ENCODE results near the gene DDR2. TPM values are rescaled to one million over a fixed set of nuclear protein-coding genes. Genes with fewer than 3 reads are reported as not detected.
"Not testable (repeated sequence)": the region's sequence is repeated elsewhere in the genome, so short reads cannot be mapped to it uniquely, and the experiment has no call there.

The DDR2 gene
- polyA plus RNA-seq, 3 donors from 2014 or later: 0.02 to 0.12 TPM; not detected in 1

GRCh38 chr1:162736184-162736583, 103.9 kb downstream of the DDR2 start:
- Mint-ChIP-seq H3K4me3 (no peak overlapping the region), H3K4me1 (no peaks in the 10 kb centered on the region), H3K36me3 (no peaks in the 10 kb centered on the region), H3K27me3 (ENCODE audit: low read depth in 3 of 3) (peaks cover 0 to 2% (median 2%) of the 10 kb centered on the region in 3 donors), H3K9me3 (no peaks in the 10 kb centered on the region), H3K27ac (no peak overlapping the region)
- no peak for DNase-seq

GRCh38 chr1:162736633-162737067, 104.4 kb downstream of the DDR2 start:
- H3K4me3 Mint-ChIP-seq: no peak overlapping the region
- DNase-seq: no peak
- no peaks in the 10 kb centered on the region for H3K4me1 Mint-ChIP-seq
- H3K27me3 Mint-ChIP-seq (ENCODE audit: low read depth in 3 of 3): peaks cover 0 to 2% (median 2%) of the 10 kb centered on the region in 3 donors
- H3K36me3 Mint-ChIP-seq: no peaks in the 10 kb centered on the region
- H3K27ac Mint-ChIP-seq: no peak overlapping the region
- H3K9me3 Mint-ChIP-seq: no peaks in the 10 kb centered on the region

- Mint-ChIP-seq H3K9me3 (no peaks in the 10 kb centered on the region), H3K36me3 (no peaks in the 10 kb centered on the region), H3K27me3 (ENCODE audit: low read depth in 3 of 3) (peaks cover 0 to 4% (median 0%) of the 10 kb centered on the region in 3 donors), H3K27ac (no peak overlapping the region), H3K4me3 (no peak overlapping the region), H3K4me1 (no peaks in the 10 kb centered on the region)
- DNase-seq: no peak
Measured at GRCh38 chr1:162740755-162741154, 108.5 kb downstream of the DDR2 start.

DNA sequence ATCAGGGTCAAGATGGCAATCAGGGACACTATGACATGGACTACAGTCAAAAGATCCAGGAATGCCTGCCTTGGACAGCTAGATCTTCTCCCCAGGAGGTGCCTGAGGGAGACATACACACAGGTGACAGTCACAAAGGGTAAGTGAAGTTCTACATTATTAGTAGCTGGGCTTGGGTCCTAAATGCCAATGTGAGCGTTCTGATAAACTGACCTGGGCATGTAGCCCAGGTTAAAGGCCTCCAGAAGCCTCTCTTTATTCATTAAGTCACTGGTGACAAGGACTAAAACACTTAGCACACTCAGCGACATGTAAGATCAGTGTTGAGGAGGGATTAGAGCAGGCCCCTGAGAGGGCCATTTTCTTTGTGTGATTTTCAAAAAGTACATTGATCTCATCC, 109.3 kb downstream of the DDR2 start:
- H3K4me1 Mint-ChIP-seq: no peaks in the 10 kb centered on the region
- no peak overlapping the region for H3K4me3 Mint-ChIP-seq
- no peaks in the 10 kb centered on the region for H3K36me3 Mint-ChIP-seq
- H3K27me3 Mint-ChIP-seq (ENCODE audit: low read depth in 3 of 3): peaks cover 0 to 2% (median 0%) of the 10 kb centered on the region in 3 donors
- no peak for DNase-seq
- H3K9me3 Mint-ChIP-seq: no peaks in the 10 kb centered on the region
- no peak overlapping the region for H3K27ac Mint-ChIP-seq

- H3K27ac Mint-ChIP-seq; DNase-seq; H3K4me3 Mint-ChIP-seq; H3K4me1 Mint-ChIP-seq; H3K27me3 Mint-ChIP-seq (ENCODE audit: low read depth in 3 of 3); H3K36me3 Mint-ChIP-seq; H3K9me3 Mint-ChIP-seq: not testable (repeated sequence)
Measured at GRCh38 chr1:162746264-162746942, 114.1 kb downstream of the DDR2 start.

GRCh38 chr1:162753001-162753658, 120.9 kb downstream of the DDR2 start:
- H3K27me3 Mint-ChIP-seq (ENCODE audit: low read depth in 3 of 3): peaks cover 0 to 7% (median under 1%) of the 10 kb centered on the region in 3 donors
- no peak for DNase-seq

DNA sequence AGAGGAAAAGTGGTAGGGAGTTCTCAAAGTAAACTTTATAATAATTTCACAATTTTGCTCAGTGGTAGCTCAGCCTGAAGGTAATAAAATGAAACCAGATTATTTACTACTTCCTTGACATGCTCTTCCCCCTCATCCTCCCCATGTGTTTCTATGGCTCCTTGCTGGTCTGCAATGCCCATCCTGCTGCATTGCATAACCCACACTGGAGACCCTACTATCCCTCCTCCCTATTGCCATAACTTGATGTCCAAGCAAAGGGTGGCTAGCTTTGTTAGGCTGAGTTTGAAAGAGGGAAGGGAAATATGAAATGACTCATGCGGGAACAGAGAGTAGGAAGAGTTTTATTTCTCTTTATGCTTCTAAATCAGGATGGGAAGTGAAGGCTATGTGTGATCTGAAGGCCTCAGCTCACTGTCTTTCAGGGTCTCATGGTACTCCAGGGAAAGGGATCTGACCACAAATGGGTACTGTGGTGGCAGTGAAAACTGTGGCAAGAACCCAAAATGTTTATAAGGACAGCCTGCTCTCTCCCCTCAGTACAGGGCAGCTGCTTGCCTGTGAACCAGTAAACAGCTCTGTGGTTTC, 121.8 kb downstream of the DDR2 start:
- DNase-seq: no peak
- H3K9me3 Mint-ChIP-seq: no peaks in the 10 kb centered on the region
- H3K4me1 Mint-ChIP-seq: no peaks in the 10 kb centered on the region
- no peak overlapping the region for H3K4me3 Mint-ChIP-seq
- no peak overlapping the region for H3K27ac Mint-ChIP-seq
- peaks cover 0 to 6% (median 0%) of the 10 kb centered on the region in 3 donors for H3K27me3 Mint-ChIP-seq (ENCODE audit: low read depth in 3 of 3)
- H3K36me3 Mint-ChIP-seq: peaks cover 0 to 4% (median 3%) of the 10 kb centered on the region in 3 donors

More at GRCh38 chr1:162753001-162753658, 120.9 kb downstream of the DDR2 start:
- H3K4me3 Mint-ChIP-seq: no peak overlapping the region
- peaks cover 0 to 4% (median 3%) of the 10 kb centered on the region in 3 donors for H3K36me3 Mint-ChIP-seq
- H3K4me1 Mint-ChIP-seq: no peaks in the 10 kb centered on the region
- H3K27ac Mint-ChIP-seq: no peak overlapping the region
- no peaks in the 10 kb centered on the region for H3K9me3 Mint-ChIP-seq

DNA sequence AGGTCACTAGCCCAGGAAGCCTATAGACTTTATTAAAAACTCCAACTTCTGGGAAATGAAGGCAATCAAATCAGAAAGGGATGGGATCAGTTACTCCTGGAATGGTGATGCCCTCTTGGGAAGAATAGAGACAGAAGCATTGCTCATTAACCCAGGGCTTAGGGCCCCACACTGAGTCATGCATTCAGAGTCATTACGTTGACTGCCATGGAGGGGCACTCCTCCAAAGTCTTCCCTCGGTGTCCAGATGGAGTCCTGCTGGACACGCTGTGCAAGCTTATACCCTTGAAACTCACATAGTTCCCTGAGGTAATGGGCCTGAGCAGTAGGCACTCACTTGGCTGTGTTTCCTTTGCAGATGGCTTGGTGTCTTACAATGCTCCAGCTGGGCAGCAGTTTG, 123.0 kb downstream of the DDR2 start:
- no peak overlapping the region for H3K27ac Mint-ChIP-seq
- H3K4me3 Mint-ChIP-seq: no peak overlapping the region
- H3K4me1 Mint-ChIP-seq: no peaks in the 10 kb centered on the region
- H3K27me3 Mint-ChIP-seq (ENCODE audit: low read depth in 3 of 3): no peaks in the 10 kb centered on the region
- DNase-seq: no peak
- H3K36me3 Mint-ChIP-seq: peaks cover 0 to 4% (median 3%) of the 10 kb centered on the region in 3 donors
- no peaks in the 10 kb centered on the region for H3K9me3 Mint-ChIP-seq

DNA sequence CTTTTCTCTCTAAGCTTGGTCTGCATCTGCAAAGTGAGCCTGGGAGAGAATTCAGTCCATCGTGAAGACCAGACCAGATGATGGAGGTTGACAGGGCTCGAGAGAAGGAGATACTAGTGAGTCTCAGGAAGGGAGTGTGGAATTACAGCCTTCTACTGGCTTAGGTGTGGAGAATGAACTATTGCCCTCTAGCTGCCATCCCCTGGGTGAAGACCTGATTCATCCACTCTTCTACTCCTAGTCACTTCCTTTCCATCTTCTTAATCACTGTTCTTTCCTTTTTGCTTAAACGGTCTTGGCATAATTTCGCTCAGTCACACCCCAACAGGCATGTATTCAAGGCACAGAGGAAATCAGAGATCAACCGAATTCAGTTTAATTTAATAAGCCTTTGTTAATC, 124.3 kb downstream of the DDR2 start:
- H3K4me1 Mint-ChIP-seq: no peaks in the 10 kb centered on the region
- no peak overlapping the region for H3K27ac Mint-ChIP-seq
- no peaks in the 10 kb centered on the region for H3K9me3 Mint-ChIP-seq
- DNase-seq: no peak
- H3K36me3 Mint-ChIP-seq: peaks cover 0 to 4% (median 3%) of the 10 kb centered on the region in 3 donors
- no peak overlapping the region for H3K4me3 Mint-ChIP-seq
- H3K27me3 Mint-ChIP-seq (ENCODE audit: low read depth in 3 of 3): no peaks in the 10 kb centered on the region

DNA sequence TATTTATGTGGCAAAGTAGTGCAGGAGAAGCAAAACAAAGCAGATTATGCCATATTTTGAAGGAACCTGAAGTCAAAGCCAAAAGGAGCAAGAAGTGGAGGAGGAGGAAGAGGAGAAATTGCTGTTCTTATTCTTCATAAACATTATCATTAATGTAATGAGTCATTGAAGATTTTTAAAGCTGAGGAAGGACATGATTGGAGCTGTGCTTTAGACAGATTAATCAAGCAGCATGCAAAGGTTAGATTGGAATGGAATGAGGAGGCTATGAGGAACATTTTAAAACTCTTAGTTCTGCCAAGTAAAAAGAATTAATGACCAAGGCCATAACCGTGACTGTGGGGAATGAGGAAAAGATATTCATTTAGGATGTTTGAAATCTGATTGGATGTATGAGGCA, 125.2 kb downstream of the DDR2 start:
- Mint-ChIP-seq H3K27me3 (ENCODE audit: low read depth in 3 of 3) (peaks cover 0 to 2% (median 1%) of the 10 kb centered on the region in 3 donors), H3K27ac (no peak overlapping the region), H3K4me3 (no peak overlapping the region), H3K36me3 (peaks cover 0 to 9% (median 4%) of the 10 kb centered on the region in 3 donors), H3K4me1 (no peaks in the 10 kb centered on the region), H3K9me3 (no peaks in the 10 kb centered on the region)
- DNase-seq: no peak

DNA sequence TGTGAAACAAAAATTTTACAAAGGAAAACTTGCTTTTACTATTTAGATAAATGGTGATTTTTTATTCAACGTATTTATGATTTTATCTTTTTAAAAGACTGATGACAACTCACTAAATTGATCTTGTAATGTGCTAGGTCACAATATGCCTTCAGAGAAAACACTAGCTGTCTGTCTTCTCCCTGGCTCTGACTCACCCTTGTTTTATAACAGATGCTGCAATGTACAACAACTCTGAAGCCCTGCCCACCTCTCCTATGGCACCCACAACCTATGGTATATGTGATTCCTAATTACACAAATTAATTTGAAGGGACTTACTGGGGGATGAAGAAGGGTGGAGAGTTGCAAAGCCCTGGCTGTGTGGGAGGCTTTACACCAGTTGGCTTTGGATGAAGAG, 133.5 kb downstream of the DDR2 start:
- Mint-ChIP-seq H3K27me3 (ENCODE audit: low read depth in 3 of 3) (peaks cover 2 to 5% (median 2%) of the 10 kb centered on the region in 3 donors), H3K27ac (no peak overlapping the region), H3K36me3 (peaks cover 0 to 13% (median 0%) of the 10 kb centered on the region in 3 donors), H3K9me3 (peaks cover 0 to 2% (median 0%) of the 10 kb centered on the region in 6 donors), H3K4me1 (no peaks in the 10 kb centered on the region), H3K4me3 (no peak overlapping the region)
- DNase-seq: no peak

- Mint-ChIP-seq H3K27me3 (ENCODE audit: low read depth in 3 of 3) (peaks cover 1 to 5% (median 5%) of the 10 kb centered on the region in 3 donors), H3K27ac (no peak overlapping the region), H3K9me3 (peaks cover 0 to 3% (median 0%) of the 10 kb centered on the region in 6 donors), H3K4me3 (no peak overlapping the region), H3K36me3 (peaks cover 5 to 13% (median 8%) of the 10 kb centered on the region in 3 donors), H3K4me1 (no peaks in the 10 kb centered on the region)
- DNase-seq: no peak
Measured at GRCh38 chr1:162772571-162773154, 140.4 kb downstream of the DDR2 start.

DNA sequence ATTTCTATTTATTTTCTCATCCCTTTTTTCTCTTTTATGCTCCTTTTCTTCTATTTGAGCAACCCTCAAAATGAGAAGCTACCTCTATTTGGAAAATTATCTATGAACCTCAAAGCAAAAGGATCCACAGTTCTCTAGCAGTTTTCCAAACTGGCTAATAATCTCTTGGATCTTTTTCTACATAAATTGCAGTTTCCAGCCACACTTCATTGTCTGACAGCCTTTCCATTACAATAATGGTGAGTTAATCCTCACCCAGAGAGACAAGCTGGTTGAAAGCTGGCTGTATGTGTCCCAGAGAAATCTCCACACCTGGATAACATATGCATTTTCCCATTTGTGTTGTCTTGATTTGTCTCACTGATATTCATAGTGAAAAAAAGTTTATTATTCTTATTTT, 141.7 kb downstream of the DDR2 start:
- H3K4me3 Mint-ChIP-seq: no peak overlapping the region
- no peaks in the 10 kb centered on the region for H3K4me1 Mint-ChIP-seq
- H3K36me3 Mint-ChIP-seq: peaks cover 5 to 19% (median 8%) of the 10 kb centered on the region in 3 donors
- no peak overlapping the region for H3K27ac Mint-ChIP-seq
- peaks cover 0 to 2% (median 0%) of the 10 kb centered on the region in 6 donors for H3K9me3 Mint-ChIP-seq
- H3K27me3 Mint-ChIP-seq (ENCODE audit: low read depth in 3 of 3): peaks cover 1 to 5% (median 5%) of the 10 kb centered on the region in 3 donors
- DNase-seq: no peak

- H3K9me3 Mint-ChIP-seq: no peaks in the 10 kb centered on the region
- no peak overlapping the region for H3K27ac Mint-ChIP-seq
- peaks cover 0 to 8% (median 2%) of the 10 kb centered on the region in 3 donors for H3K27me3 Mint-ChIP-seq (ENCODE audit: low read depth in 3 of 3)
- DNase-seq: no peak
- H3K4me1 Mint-ChIP-seq: no peaks in the 10 kb centered on the region
- peaks cover under 1 to 19% (median 10%) of the 10 kb centered on the region in 3 donors for H3K36me3 Mint-ChIP-seq
- no peak overlapping the region for H3K4me3 Mint-ChIP-seq
Measured at GRCh38 chr1:162779043-162779442, 146.8 kb downstream of the DDR2 start.
